Retinal pigment epithelial cell (primary cell): ENCODE measurements around the gene FMNL1.

ENCODE experiments used
- DNase-seq: peaks from one replicate; pipeline ENCODE4 v3.0.0-alpha.2; 2010; ENCODE audit warnings: low read depth
- H3K4me3 ChIP-seq: 2 replicates; pipeline ENCODE4 v1.5.1; 2011; ENCODE audit warnings: mild to moderate bottlenecking, low read length, control low read depth, moderate library complexity
- CTCF ChIP-seq: conservative IDR thresholded peaks from 2 replicates; pipeline ENCODE4 v1.5.1; 2011; ENCODE audit warnings: low read depth, low read length, control low read depth, inconsistent platforms

FMNL1 gene

GRCh38 chr17:45221081-45222013 lies at the start of gene FMNL1:
FMNL1 (plus strand) TSS chr17:45221885; CDS start chr17:45222125, 240 bp downstream.
- H3K4me3 ChIP-seq, result peak within 1 kb of the TSS; percentile 39
- DNase-seq, result no peak
- no peak for TF ChIP-seq CTCF

GRCh38 chr17:45172232-45172540 lies 49.5 kb upstream of the FMNL1 start:
- H3K4me3 ChIP-seq, result peak overlapping the region; percentile 16
- no peak for DNase-seq
- no peak for TF ChIP-seq CTCF

GRCh38 chr17:45172541-45173286 lies 49.0 kb upstream of the FMNL1 start:
- H3K4me3 ChIP-seq, result peak overlapping the region; percentile 16

GRCh38 chr17:45175759-45176115 lies 45.9 kb upstream of the FMNL1 start:
- TF ChIP-seq CTCF, result no peak
- no peak overlapping the region for H3K4me3 ChIP-seq
- DNase-seq, result no peak

More at GRCh38 chr17:45172541-45173286, 49.0 kb upstream of the FMNL1 start:
- no peak for TF ChIP-seq CTCF
- no peak for DNase-seq

GRCh38 chr17:45177563-45177962 lies 44.1 kb upstream of the FMNL1 start:
- DNase-seq, result no peak
- TF ChIP-seq CTCF, result no peak
- H3K4me3 ChIP-seq, result no peak overlapping the region

GRCh38 chr17:45184144-45184543 lies 37.5 kb upstream of the FMNL1 start:
- TF ChIP-seq CTCF, result no peak
- no peak for DNase-seq

More at GRCh38 chr17:45184144-45184543, 37.5 kb upstream of the FMNL1 start:
- no peak overlapping the region for H3K4me3 ChIP-seq
